GM21529 (cell line): Measurements from ENCODE around the gene VAMP8.
"Not testable (repeated sequence)": the region's sequence is repeated elsewhere in the genome, so short reads cannot be mapped to it uniquely, and the experiment has no call there.

Experiments
- ATAC-seq: cut with Tn5 transposase; IDR thresholded peaks from one replicate; pipeline ENCODE4 v1.9.1; 2021; ENCODE audit not compliant: unreplicated experiment

The VAMP8 gene

DNA sequence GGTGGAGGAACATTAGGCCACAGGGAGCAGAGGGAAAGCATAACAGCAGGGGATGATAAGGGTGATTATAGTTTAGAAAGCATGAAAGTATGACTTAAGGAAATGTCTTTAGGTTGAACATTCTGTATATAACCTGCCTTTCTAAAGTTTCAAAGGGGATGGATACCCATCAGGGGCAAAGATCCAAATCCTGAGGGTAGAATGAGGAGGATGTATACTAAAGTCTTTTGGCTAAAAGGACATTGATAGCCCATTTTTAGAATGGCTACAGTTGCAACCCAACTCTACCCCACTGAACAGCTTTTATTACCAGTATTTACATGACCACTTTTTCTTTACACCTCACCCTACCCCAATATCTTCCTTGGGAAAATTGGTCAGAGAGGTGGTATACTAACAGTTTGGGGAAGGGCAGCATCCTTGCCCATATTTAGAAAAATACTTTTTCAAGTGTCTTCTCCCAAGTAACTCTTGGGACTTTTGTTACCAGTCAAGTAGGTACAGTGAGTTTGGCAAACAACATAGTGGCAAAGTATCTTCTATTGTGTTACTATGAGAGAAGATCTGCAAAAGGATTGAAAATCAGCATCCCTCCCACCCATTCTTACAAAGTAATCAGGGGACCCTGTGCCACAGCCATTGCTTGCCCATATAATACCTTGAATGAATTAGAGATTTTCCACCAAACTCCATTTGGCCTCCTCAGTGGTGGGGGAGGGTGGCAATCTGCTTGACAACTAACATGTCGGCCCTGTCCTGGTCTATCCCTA is 30.1 kb upstream of the VAMP8 start:
- no peak for ATAC-seq

DNA sequence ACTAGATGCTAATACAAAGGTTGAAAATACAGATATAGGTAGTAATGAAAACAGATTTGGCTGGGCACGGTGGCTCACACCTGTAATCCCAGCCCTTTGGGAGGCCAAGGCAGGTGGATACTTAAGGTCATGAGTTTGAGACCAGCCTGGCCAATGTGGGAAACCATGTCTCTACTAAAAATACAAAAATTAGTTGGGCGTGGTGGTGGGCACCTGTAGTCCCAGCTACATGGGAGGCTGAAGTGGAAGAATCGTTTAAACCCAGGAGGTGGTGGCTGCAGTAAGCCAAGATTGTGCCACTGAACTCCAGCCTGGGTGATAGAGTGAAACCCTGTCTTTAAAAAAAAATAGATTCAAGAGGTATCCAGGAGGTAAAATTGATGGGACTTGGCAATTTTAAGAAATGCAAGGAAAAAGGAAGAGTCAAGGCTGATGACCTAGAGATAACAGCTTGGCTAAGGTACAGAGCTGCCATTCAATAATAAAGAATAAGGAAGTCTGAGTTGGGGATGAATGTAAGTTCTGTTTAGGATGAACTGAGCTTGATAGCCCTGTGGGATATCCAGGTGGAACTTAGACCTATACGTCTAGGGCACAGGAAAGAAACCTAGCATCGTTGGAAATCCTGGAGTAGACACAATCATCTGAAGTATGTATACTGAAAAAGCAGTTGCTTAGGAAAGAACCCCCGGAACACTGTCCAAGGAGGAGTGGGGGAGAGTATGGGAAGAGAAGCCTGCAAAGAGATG is 29.4 kb upstream of the VAMP8 start:
- ATAC-seq, result no peak

DNA sequence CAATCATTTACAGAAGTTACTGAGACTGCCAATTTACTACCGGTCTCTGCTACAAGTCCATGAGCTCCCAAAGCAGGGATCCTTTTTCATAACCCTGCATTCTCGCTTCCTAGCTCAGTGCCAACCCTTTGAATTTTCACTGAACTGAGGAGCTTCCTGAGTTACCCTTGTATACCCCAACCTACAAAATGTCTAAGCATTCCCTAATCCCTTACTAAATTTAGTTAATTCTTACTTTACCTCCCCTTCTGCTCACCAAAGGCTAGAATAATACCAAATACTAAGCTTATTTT is 28.8 kb upstream of the VAMP8 start:
- ATAC-seq, result no peak

DNA sequence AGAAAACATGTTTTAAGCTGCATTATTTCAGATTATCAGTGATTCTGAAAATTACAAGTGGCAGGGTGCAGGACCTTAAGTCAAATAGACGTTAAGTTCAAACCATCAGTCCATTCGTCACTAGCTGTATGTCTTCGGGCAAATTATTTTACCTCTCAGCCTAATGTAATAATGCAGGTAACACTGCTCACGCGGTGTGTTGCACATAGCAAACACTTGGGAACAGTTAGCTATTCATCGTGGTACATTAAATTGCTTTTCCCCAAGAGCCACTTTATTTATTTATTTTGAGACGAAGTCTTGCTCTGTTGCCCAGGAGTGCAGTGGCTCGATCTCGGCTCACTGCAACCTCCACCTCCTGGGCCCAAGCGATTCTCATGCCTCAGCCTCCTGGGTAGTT is 28.3 kb upstream of the VAMP8 start:
- no peak for ATAC-seq

DNA sequence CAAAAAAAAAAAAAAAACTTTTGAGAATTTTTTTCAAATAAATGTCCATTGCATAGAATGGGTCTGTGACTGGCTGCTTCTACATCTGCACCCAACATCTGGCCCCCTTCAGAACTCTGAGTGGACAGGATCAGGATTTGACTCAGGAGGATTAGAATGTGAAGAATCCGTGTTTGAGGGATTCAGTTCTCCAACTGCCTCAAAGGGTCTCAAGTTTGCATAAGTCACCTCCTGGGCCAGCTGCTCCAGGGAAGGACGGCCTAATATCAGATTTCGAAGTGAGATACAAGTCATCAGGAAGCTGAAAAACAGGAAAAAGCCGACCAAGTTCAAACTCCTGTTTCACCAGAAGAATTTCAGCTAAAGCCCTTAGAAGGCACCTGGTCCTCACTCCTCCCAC is 27.6 kb upstream of the VAMP8 start:
- ATAC-seq, result no peak

DNA sequence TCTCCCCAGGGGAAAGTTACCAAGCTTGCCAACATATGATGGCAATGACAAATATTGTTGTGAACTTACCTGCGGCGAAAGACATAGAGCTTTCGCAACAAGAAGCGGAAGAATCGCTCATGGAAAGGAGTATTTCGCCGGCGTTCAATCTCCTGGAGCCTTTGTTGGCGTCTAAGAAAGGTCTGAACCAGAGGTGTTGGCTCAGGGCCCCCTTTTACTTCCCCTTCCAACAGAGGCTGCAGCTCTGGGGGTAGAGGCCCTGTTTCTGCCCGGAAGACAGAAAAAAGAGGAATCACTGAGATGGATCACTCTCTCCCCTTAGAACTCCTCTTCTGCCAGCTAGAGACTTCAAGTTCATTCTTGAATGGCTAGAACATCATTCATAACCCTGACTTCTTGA is 26.9 kb upstream of the VAMP8 start:
- ATAC-seq, result no peak

DNA sequence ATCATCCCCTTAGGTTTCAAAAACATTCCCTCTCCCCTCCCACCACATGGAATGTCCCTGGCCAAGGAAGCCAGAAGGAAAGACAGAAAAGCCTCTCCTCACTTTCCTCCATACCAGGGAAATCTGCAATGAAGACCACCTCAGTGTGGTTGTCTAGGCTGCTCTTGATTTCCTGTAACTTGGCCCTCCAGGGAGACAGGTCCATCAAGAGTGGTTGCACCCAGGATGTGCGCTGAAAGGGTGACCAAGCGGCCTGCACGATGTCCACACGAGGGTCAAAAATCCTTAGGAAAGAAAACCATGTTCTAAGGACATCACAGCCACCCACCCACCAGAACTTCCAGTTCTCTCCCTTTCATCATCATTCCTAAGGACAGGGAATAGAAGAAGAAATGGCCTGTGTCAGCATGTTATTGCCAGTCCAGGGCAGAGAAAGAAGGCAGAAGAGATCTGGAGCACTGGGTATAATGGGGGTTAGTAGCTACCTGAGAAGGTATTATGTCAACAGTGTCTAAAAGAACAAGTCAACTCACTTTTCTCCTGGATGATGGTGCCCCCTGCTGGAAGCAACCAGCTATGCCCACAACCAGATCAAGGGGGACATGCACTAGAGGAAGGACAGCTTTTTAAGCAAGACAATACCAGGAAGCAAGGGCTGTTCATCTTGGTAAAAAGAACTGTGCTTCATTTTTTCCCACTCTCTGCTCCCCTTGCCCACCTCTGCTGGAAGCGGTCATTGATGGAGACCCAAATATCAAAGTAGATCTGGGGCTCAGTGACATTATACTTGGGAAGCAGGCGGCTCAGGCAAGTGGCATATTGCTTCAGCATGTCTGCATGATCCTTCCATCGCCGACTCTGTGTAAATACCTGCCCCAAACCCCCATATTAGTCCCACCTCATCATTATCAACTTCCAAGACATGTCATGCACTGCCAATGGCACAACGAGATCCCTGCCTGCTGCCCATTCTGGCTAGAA is 25.4 kb upstream of the VAMP8 start:
- ATAC-seq, result peak; percentile 77

DNA sequence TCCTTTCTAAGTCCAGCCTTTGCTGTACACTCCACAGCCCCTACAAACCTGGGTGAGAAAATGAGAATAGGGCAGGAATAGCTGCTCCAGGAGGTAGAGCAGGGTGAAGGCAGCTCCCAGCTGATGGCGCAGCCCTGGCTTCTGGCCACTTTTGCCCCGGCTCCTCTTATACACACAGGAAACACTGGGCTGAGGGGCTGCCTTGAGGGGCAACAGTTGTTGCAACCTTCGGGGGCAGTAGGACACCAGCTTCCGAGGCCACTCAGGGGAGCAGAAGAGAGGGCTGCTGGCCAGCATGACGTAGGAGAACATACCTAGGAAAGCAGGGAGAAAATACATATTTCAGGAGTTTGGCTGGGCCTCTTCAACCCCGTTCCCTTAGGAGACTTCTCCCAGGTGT is 24.2 kb upstream of the VAMP8 start:
- no peak for ATAC-seq

DNA sequence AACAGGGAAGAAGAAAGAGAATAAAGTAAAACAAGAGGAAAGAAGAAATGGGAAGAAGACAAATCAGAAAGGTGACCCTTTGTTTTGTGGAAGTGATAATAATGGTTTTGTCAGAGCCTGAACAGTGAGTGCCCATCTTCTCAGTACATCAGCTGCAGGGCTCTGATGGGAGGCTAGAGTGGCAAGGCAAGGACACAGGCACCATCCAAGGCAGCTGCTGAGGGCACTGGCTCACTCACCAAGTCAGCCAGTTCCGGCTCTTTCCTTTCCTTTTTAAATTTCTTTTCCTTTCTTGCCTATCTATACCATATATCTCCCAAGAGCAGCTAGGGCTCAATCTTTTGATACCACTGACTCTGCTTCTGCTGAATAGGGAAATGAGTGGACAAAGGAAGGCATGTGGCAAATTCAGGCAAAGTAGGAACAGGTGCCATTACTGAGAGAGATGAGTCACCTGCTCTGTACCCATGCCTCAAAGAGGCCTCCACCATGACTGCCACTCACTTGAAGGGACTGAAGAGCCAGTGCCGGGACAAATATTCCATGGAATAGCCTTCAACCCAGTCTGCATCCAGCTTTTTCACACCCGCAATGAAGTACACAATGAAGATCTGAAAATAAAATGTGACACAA is 22.3 kb upstream of the VAMP8 start:
- no peak for ATAC-seq

DNA sequence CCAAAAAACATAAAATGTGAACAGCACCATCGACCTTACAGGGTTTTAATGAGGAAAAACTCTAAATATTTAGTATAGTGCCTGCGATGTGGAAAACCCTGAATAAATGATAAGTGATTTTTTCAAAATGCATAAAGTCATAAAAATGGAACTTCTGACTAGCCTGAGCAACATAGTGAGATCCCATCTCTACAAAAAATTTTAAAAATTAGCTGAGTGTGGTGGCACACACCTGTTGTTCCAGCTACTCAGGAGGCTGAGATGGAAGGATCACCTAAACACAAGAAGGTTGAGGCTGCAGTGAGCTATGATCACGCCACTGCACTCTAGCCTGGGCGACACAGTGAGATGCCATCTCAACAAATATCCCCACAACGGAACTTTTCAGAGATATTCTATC is 20.3 kb upstream of the VAMP8 start:
- no peak for ATAC-seq

DNA sequence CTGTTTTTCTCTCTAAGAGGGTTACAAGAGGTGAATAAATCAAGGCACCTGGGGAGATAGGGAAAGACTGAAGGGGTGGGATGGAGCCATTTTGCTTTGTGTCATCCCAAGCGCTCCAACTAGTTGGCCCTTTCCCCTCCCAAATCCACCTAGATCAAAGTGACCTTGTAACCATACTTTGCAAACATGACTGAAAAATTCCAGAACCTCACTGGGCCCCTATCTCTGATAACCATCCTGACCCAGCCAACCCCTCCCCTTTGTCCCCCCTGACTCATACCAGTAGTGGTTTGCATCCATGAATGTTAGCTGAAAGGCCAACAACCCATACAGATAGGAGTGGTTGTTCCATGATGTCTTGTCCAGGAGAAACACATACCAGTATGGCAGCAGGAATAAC is 19.2 kb upstream of the VAMP8 start:
- no peak for ATAC-seq

DNA sequence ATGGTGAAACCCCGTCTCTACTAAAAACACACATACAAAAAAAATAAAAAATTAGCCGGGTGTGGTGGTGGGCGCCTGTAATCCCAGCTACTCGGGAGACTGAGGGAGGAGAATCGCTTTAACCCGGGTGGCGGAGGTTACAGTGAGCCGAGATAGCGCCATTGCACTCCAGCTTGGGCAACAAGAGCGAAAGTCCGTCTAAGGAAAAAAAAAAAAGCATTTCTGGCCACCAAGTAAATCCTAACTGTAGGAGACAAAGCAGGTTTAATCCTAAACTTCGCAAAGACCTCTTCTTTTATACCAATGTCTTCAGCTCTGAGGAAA is 17.0 kb upstream of the VAMP8 start:
- not testable (repeated sequence) for ATAC-seq

DNA sequence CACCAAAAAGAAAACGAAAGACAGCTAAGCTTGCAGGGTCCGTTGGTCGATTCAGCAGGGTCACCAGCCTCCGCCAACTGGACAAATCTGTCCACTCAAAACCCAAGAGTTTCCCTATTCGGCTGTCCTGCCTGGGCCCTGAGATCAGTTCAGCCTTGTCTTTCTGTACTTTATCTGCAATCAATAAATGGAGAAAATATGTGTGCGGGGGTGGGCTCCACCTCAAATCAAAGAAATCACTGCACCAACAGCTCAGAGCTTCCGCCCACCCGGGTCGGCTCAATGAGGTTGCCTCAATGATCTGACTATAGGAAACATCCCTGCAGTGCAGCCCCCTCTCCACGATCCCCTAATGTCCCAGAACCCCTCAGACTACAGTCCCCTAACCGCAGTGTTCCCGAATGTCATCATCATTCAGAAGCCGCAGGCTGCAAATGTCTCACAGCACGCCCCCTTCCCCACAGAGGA is 16.5 kb upstream of the VAMP8 start:
- ATAC-seq, result peak; percentile 5

DNA sequence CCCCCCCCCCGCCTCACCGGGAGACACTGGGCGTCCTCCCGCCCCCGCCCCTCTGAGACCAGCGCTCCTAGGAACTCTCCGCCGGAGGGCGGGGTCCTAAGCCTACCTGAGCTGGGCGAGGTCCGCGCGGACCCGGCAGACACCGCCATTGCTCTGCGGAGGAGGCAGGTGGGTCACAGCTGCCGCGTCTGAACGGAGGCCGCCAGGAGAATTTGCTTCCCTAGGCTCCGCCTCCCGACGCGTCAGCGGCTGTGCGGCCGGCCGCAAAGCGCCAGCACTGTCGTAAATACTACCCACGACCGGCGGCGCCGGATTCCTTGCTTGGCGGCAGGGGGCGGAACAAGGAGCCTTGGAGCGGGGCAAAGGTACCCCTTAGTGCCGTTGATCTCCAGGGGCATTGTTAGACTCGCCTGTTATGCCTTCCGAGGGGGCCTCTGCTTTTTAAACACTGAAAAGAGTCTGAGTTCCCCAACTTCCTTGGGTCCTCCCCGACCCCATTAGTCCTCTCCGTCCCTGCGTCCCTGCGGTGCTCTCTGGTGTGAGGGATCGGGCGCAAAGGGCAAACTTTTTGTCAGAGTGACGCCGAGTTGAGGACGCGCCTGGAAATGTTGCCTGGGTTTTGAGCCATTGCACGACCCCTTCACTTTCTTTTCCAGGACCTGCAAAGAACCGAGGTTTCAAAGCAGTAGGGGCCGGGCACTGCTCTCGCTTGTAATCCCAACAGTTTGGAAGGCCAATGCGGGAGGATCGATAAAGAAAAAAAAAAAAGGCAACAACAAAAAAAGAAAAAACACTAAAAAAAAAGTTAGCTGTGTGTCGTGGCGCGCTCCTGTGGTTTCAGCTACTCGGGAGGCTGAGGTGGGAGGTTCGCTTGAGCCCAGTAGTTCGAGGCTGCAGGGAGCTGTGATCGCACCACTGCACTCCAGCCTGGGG is 15.8 kb upstream of the VAMP8 start, which contains the start of gene GGCX:
GGCX (minus strand) TSS at position 214 of the 933 bp plus-strand sequence; CDS start at position 149, 65 bp downstream.
- ATAC-seq, result peak; percentile 88

DNA sequence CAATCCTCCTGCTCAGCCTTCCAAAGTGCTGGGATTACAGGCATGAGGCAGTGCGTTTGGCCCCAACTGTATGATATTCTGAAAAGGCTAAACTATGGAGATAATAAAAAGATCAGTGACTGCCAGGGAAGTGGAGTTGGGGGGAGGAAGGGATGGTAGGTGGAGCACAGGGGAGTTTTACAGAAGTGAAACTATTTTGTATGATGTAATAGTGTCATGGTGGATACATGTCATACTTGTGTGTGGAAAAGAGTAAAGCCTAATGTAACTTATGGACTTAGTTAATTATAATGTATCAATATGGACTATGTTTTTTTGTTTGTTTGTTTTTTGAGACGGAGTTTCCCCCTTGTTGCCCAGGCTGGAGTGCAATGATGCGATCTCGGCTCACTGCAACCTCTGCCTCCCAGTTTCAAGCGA is 13.2 kb upstream of the VAMP8 start:
- ATAC-seq, result no peak

DNA sequence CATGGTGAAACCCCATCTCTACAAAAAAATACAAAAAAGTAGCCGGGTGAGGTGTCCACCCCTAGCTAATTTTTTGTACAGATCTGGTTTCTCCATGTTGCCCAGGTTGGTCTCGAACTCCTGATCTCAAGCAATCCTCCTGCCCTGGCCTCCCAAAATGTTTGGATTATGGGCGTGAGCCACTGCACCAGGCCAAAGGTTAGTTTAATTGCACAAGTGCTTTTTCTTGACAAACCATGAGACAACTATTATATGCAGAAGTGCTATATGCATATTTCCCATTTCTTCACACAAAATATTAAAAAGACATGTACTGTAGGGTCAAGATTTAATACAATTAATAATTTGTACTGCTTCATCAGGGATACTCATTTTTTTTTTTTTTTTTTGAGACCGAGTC is 11.1 kb upstream of the VAMP8 start:
- ATAC-seq, result no peak

DNA sequence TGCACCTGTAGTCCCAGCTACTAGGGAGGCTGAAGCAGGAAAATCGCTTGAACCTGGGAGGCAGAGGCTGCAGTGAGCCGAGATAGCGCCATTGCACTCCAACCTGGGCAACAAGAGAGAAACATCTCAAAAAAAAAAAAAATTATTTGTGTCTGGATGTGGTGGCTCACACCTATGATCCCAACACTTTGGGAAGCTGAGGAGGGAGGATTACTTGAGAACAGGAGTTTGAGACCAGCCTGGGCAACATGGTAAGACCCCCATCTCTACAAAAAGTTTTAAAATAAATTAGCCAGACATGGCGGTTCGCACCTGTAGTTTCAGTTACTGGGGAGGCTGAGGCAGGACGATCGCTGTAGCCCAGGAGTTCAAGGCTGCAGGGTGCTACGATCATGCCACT is 1.6 kb upstream of the VAMP8 start:
- ATAC-seq, result no peak

DNA sequence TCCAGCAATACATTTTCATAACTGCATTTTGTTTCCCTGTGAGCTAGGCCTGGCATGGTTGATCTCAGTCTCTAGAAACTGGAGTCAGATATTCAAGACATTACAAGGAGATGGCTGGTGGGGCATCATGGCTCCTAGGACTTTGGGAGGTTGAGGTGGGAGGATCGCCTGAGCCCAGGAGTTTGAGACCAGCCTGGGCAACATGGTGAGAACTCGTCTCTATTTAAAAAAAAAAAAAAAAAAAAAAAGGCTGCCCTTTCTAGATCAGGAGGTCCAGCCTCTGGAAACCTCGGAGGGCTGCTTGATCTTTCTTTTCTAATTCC is 362 bp upstream of the VAMP8 start:
- ATAC-seq, result no peak

DNA sequence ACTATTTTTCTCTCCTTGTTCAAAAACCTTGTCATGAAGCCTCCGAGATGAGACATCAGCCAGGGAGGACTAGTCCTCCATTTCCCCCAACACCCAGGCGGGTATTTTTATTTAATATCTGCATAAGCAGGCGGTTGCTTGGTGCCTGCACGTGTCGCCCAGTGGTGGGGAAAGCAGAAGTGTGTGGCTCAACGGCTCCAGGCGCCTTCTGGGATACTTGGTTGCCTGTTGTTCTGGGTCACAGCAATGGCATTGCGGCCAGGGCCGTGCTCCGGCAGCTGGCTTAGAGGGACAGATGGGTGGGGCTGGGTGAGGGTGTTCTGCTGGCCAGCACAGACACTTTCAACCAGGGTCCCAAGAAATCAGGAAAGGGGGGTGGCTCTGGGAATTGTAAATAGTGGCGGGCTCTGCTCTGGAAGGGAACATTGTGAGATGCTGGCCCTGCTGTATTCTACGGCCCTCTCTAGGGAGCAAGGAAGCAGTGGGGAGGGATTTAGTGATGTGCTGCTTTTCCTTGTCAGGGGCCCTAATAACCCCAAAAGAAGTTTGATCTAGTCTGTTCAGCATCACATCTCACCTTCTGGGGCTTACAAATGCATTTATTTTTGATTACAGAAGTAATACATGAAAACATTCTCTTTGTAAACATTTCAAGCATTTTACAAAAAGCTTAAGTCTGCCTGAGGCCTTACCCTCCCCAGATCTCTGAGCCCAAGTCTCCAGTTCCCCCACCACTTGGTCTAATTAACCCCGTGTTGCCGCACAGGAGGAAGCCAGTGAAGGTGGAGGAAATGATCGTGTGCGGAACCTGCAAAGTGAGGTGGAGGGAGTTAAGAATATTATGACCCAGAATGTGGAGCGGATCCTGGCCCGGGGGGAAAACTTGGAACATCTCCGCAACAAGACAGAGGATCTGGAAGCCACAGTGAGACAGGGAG is 1.1 kb downstream of the VAMP8 start:
- ATAC-seq, result peak; percentile 53
